ENCODE data around the gene PLCH2. TPM values are rescaled to one million over a fixed set of nuclear protein-coding genes. Genes with fewer than 3 reads are reported as not detected.

PLCH2 gene
- total and polyA plus RNA-seq, 10 of the 15 experiments (the other 5 are each of a cell fraction or from before 2014, with no cell fraction given) = 0.03 to 0.73 (median 0.24) TPM; not detected in 3

DNA sequence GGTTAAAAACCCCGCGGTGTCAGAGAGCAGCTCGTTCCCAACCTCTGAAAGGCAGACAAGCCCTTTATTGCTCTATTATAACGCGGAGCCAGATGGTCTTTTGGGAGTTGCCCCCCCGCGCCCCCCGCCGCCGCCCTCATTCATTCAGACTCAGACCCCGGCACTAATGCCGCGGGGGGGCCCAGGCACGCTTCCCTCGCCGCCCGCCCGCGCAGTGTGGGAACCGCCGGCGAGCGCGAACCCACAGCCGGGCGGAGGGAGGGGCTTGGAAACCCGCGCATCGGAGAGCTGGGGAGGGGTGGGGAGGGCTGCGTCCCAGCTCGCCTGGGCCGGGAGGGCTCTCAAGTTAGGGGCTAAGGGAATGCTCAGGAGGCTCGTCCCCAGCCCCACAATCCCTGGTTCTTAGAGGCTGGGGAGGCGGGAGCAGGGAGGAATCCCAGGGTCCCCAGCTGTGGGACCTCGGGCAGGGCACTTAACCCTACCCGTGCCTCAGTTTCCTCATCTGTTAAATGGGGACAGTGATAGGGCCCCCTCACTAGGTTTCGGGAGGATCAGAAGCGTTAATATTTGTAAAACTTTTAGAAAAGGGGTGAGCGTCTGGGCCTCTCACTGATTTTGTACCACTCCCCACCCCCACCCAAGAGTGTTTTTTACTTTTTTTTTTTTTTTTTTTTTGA is 64.9 kb downstream of the PLCH2 start:
- FAIRE-seq = no peak
- RAD21 ChIA-PET (ENCODE audit: unreplicated experiment) = interaction anchor here (1.2 kb wide), 1 partner anchor 15 kb away, joined by 4 read pairs; the partner anchor contains the start of gene PANK4

More for the DNA sequence above, 64.9 kb downstream of the PLCH2 start:
- Histone ChIP-seq H2AFZ (ENCODE audit: control insufficient read depth, low read depth, low read length) (no peak overlapping the region), H4K20me1 (ENCODE audit: control insufficient read depth, insufficient read depth) (no peaks in the 10 kb centered on the region), H3K27ac (ENCODE audit: control insufficient read depth, insufficient read depth) (no peak overlapping the region), H3K27me3 (replicated peaks in 1 of 2; ENCODE audit: control insufficient read depth in 2 of 2, insufficient read depth in 2 of 2, low read length in 1 of 2) (no peaks in the 10 kb centered on the region; a peak in 1 of 4 replicates), H3K4me3 (no peak overlapping the region), H3K79me2 (ENCODE audit: control insufficient read depth, insufficient read depth, low read length) (no peaks in the 10 kb centered on the region), H3K4me1 (ENCODE audit: control insufficient read depth, insufficient read depth, low read length) (peaks cover 7% of the 10 kb centered on the region; the same call in 1 of the 2 replicates), H3K9ac (ENCODE audit: control insufficient read depth, insufficient read depth, low read length) (no peak overlapping the region), H3K36me3 (ENCODE audit: control insufficient read depth in 2 of 2, insufficient read depth in 2 of 2, low read length in 1 of 2) (no peaks in the 10 kb centered on the region), H3K9me3 (replicated peaks; ENCODE audit: control insufficient read depth, insufficient read depth, low read length) (no peaks in the 10 kb centered on the region), H3K4me2 (ENCODE audit: control insufficient read depth, insufficient read depth) (peak overlapping the region; percentile 33; the same call in 1 of the 2 replicates)
- WGBS (ENCODE audit: insufficient coverage, insufficient replicate concordance, low lambda C conversion rate, missing lambda C conversion rate) = 19% methylated on average over 17 of the region's 39 CpGs
- CTCF ChIA-PET = interaction anchor here (0.8 kb wide), 1 partner anchor 14 kb away, joined by 3 read pairs; the partner anchor contains the start of gene PANK4
- SMC1A ChIA-PET (ENCODE audit: uncharacterized antibody, unreplicated experiment) = no interaction called here
- POLR2A ChIA-PET = interaction anchor here (1.3 kb wide), 1 partner anchor 15 kb away, joined by 5 read pairs; the partner anchor contains the start of gene PANK4
- in situ Hi-C loops (cut with MboI) = no loop called here
- no peak for DNase-seq (ENCODE audit: low read depth, low spot score)
- BruUV-seq (replicated peaks) = no TSS peak
- intact Hi-C loops (cut with micrococcal nuclease; ENCODE audit: unreplicated experiment) = loop anchor here (10.0 kb wide), 1 partner anchor 236 kb away; no protein-coding TSS in a partner anchor
- TF ChIP-seq WRNIP1 (IDR thresholded peaks at IDR 0.05; ENCODE audit: borderline replicate concordance, low read depth, low read length) = no peak
- no peak for TF ChIP-seq SPI1 (IDR thresholded peaks at IDR 0.05; ENCODE audit: borderline replicate concordance, insufficient read depth, low read depth, low read length)
- no peak for TF ChIP-seq SUPT20H (IDR thresholded peaks at IDR 0.05; ENCODE audit: borderline replicate concordance, control insufficient read depth, low read depth, low read length)
- TF ChIP-seq, protein P1, sequence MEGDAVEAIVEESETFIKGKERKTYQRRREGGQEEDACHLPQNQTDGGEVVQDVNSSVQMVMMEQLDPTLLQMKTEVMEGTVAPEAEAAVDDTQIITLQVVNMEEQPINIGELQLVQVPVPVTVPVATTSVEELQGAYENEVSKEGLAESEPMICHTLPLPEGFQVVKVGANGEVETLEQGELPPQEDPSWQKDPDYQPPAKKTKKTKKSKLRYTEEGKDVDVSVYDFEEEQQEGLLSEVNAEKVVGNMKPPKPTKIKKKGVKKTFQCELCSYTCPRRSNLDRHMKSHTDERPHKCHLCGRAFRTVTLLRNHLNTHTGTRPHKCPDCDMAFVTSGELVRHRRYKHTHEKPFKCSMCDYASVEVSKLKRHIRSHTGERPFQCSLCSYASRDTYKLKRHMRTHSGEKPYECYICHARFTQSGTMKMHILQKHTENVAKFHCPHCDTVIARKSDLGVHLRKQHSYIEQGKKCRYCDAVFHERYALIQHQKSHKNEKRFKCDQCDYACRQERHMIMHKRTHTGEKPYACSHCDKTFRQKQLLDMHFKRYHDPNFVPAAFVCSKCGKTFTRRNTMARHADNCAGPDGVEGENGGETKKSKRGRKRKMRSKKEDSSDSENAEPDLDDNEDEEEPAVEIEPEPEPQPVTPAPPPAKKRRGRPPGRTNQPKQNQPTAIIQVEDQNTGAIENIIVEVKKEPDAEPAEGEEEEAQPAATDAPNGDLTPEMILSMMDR (IDR thresholded peaks at IDR 0.05 in 2 of 3, conservative IDR thresholded peaks at IDR 0.05 in 1 of 3; ENCODE audit: control insufficient read depth in 2 of 3, extremely low read depth in 1 of 3, insufficient read depth in 1 of 3, low read depth in 3 of 3, low read length in 3 of 3) = no peak
- TF ChIP-seq ZNF217 (IDR thresholded peaks at IDR 0.05) = no peak
- no peak for TF ChIP-seq CHD1 (IDR thresholded peaks at IDR 0.05; ENCODE audit: low read depth, low read length)
- no peak for TF ChIP-seq CREM (IDR thresholded peaks at IDR 0.05; ENCODE audit: low read depth)
- TF ChIP-seq, protein P2, sequence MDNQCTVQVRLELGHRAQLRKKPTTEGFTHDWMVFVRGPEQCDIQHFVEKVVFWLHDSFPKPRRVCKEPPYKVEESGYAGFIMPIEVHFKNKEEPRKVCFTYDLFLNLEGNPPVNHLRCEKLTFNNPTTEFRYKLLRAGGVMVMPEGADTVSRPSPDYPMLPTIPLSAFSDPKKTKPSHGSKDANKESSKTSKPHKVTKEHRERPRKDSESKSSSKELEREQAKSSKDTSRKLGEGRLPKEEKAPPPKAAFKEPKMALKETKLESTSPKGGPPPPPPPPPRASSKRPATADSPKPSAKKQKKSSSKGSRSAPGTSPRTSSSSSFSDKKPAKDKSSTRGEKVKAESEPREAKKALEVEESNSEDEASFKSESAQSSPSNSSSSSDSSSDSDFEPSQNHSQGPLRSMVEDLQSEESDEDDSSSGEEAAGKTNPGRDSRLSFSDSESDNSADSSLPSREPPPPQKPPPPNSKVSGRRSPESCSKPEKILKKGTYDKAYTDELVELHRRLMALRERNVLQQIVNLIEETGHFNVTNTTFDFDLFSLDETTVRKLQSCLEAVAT (IDR thresholded peaks at IDR 0.05) = no peak
- TF ChIP-seq ETV6 (conservative IDR thresholded peaks at IDR 0.05 in 1 of 2, IDR thresholded peaks at IDR 0.05 in 1 of 2; ENCODE audit: borderline replicate concordance in 1 of 2, low read depth in 1 of 2) = no peak
- no peak for TF ChIP-seq NFYB (IDR thresholded peaks at IDR 0.05; ENCODE audit: insufficient read depth, low read depth, low read length)
- no peak for TF ChIP-seq HDGF (IDR thresholded peaks at IDR 0.05)
- no peak for TF ChIP-seq FOXK2 (IDR thresholded peaks at IDR 0.05)
- TF ChIP-seq TAF1 (IDR thresholded peaks at IDR 0.05; ENCODE audit: borderline replicate concordance, low read depth, low read length) = no peak
- TF ChIP-seq ZNF24 (IDR thresholded peaks at IDR 0.05) = no peak
- TF ChIP-seq SIN3A (IDR thresholded peaks at IDR 0.05; ENCODE audit: low read depth, low read length) = no peak
- ATAC-seq = no peak

All from GM12878 (cell line).